Measurements from ENCODE around the gene NCKAP5. TPM values are rescaled to one million over a fixed set of nuclear protein-coding genes. Genes with fewer than 3 reads are reported as not detected.

Gene NCKAP5
- total and polyA plus RNA-seq, 2 of the 8 experiments (the other 6 are each of a cell fraction or from before 2014, with no cell fraction given), result 0.27 to 0.86 TPM

- no peak overlapping the region for H3K18ac ChIP-seq (ENCODE audit: extremely low read depth, low read length)
These were observed 891.3 kb downstream of the NCKAP5 start for GRCh38 chr2:132676999-132677398.

More at GRCh38 chr2:132676999-132677398, 891.3 kb downstream of the NCKAP5 start:
- Histone ChIP-seq H2AFZ (ENCODE audit: low read length) (no peak overlapping the region), H3K56ac (replicated peaks; ENCODE audit: insufficient read length, low read depth, low read length) (no peak overlapping the region), H3K79me1 (ENCODE audit: low read depth, low read length) (no peaks in the 10 kb centered on the region), H3K4me3 (ENCODE audit: extremely low read depth in 1 of 4, insufficient read depth in 2 of 4, low read depth in 3 of 4, low read length in 4 of 4) (no peak overlapping the region), H4K5ac (ENCODE audit: insufficient read length, low read depth, low read length) (no peak overlapping the region), H3K79me2 (ENCODE audit: control insufficient read depth in 1 of 2, insufficient read depth in 2 of 2, low read length in 2 of 2) (no peaks in the 10 kb centered on the region), H3K27ac (ENCODE audit: low read depth, low read length) (no peak overlapping the region), H3K9me3 (ENCODE audit: insufficient read depth in 2 of 2, low read depth in 1 of 2, low read length in 1 of 2) (no peaks in the 10 kb centered on the region), H2BK120ac (replicated peaks; ENCODE audit: low read depth, low read length) (no peak overlapping the region), H3K23ac (ENCODE audit: insufficient read length) (no peak overlapping the region), H4K20me1 (replicated peaks in 1 of 2; ENCODE audit: control insufficient read depth in 1 of 2, insufficient read depth in 2 of 2, low read length in 2 of 2) (no peaks in the 10 kb centered on the region), H3K4me1 (replicated peaks in 1 of 4; ENCODE audit: control insufficient read depth in 3 of 4, insufficient read depth in 4 of 4, low read length in 3 of 4) (no peaks in the 10 kb centered on the region), H3K27me3 (replicated peaks in 1 of 4; ENCODE audit: control insufficient read depth in 3 of 4, extremely low read depth in 1 of 4, insufficient read depth in 3 of 4, low read length in 3 of 4) (peaks cover 0 to 7% (median 6%) of the 10 kb centered on the region in 4 experiments; a peak in 3 of 7 replicates), H3K36me3 (ENCODE audit: control insufficient read depth in 2 of 4, insufficient read depth in 4 of 4, low read length in 3 of 4) (no peaks in the 10 kb centered on the region), H3K9ac (replicated peaks in 1 of 4; ENCODE audit: extremely low read depth in 1 of 4, low read depth in 3 of 4, low read length in 3 of 4) (no peak overlapping the region), H2BK12ac (ENCODE audit: low read depth, low read length) (no peak overlapping the region), H3K4ac (replicated peaks; ENCODE audit: insufficient read length, low read depth, low read length) (no peak overlapping the region), H2BK5ac (ENCODE audit: low read depth, low read length) (no peak overlapping the region), H2BK20ac (ENCODE audit: low read length) (no peak overlapping the region), H3K23me2 (ENCODE audit: low read depth, low read length) (no peaks in the 10 kb centered on the region), H3K14ac (ENCODE audit: insufficient read length) (no peak overlapping the region), H2AK5ac (ENCODE audit: low read depth, low read length) (no peak overlapping the region), H2BK15ac (ENCODE audit: low read length) (no peak overlapping the region), H4K8ac (ENCODE audit: extremely low read depth, insufficient read depth, low read length) (no peak overlapping the region), H3K4me2 (ENCODE audit: insufficient read depth in 1 of 2, low read depth in 2 of 2, low read length in 2 of 2) (no peak overlapping the region), H4K91ac (replicated peaks; ENCODE audit: insufficient read length, low read length) (no peak overlapping the region)
- TF ChIP-seq RBBP5 (IDR thresholded peaks at IDR 0.05; ENCODE audit: borderline replicate concordance, low read depth, low read length) (no peak), RNF2 (IDR thresholded peaks at IDR 0.05; ENCODE audit: borderline replicate concordance, low read depth, low read length, missing control alignments, poor library complexity, severe bottlenecking) (no peak), SRF (IDR thresholded peaks at IDR 0.05; ENCODE audit: low read depth, low read length) (no peak), POLR2A (IDR thresholded peaks at IDR 0.05; ENCODE audit: control extremely low read depth in 1 of 2, low read depth in 2 of 2, low read length in 2 of 2) (no peak), SP1 (IDR thresholded peaks at IDR 0.05; ENCODE audit: low read depth, low read length) (no peak), KDM4A (IDR thresholded peaks at IDR 0.05; ENCODE audit: low read depth, low read length, severe bottlenecking) (no peak), NRF1 (IDR thresholded peaks at IDR 0.05; ENCODE audit: low read depth, low read length) (no peak), HDAC2 (IDR thresholded peaks at IDR 0.05; ENCODE audit: borderline replicate concordance in 1 of 2, low read depth in 2 of 2, low read length in 2 of 2) (no peak), RXRA (IDR thresholded peaks at IDR 0.05; ENCODE audit: insufficient read depth, low read depth, low read length) (no peak), ASH2L (IDR thresholded peaks at IDR 0.05; ENCODE audit: low read length) (no peak), SIX5 (IDR thresholded peaks at IDR 0.05; ENCODE audit: low read depth, low read length) (no peak), CHD2 (IDR thresholded peaks at IDR 0.05; ENCODE audit: low read length) (no peak)
- WGBS, 2 experiments (ENCODE audit: extremely low coverage in 1 of 2, insufficient coverage in 1 of 2, insufficient read length in 1 of 2, insufficient replicate concordance in 2 of 2, low coverage in 1 of 2, low lambda C conversion rate in 2 of 2, missing lambda C conversion rate in 1 of 2), result 94% methylated on average over 2 of the region's 2 CpGs; no CpG with 5 or more reads in 1 of the 2 experiments
- ChIA-PET POLR2A (ENCODE audit: partially characterized antibody) (no interaction called here), CTCF (ENCODE audit: partially characterized antibody) (interaction anchor here (0.7 to 1.3 kb wide), 4 partner anchors 106 to 1161 kb away, joined by 3 to 4 read pairs (median 3); no protein-coding TSS in a partner anchor)
- DNase-seq (ENCODE audit: low read depth in 1 of 2, low spot score in 2 of 2), result no peak
- FAIRE-seq, result no peak
